ENCODE data around the gene SLC36A4.
"Not testable (repeated sequence)": the region's sequence is repeated elsewhere in the genome, so short reads cannot be mapped to it uniquely, and the experiment has no call there.

SLC36A4 gene

DNA sequence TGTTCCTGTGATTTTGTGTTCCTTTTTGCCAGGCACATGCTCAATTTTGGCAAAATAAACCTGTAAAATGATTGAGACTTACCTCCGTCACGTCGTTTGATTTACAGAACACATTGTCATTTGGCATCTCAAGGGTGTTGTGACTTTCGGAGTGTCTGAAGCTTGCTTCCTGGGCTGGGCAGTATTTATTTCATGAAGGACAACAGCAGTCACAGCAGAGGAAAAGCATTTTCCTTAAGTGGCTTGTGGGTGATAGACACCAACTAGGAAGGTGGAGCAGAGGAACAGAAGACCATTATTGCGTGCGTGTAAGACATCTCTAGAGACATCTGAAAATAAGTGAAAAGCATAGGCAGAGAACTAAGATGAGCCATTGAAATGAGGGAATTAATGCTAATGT, 80.2 kb downstream of the SLC36A4 start:
- no peak for DNase-seq

DNA sequence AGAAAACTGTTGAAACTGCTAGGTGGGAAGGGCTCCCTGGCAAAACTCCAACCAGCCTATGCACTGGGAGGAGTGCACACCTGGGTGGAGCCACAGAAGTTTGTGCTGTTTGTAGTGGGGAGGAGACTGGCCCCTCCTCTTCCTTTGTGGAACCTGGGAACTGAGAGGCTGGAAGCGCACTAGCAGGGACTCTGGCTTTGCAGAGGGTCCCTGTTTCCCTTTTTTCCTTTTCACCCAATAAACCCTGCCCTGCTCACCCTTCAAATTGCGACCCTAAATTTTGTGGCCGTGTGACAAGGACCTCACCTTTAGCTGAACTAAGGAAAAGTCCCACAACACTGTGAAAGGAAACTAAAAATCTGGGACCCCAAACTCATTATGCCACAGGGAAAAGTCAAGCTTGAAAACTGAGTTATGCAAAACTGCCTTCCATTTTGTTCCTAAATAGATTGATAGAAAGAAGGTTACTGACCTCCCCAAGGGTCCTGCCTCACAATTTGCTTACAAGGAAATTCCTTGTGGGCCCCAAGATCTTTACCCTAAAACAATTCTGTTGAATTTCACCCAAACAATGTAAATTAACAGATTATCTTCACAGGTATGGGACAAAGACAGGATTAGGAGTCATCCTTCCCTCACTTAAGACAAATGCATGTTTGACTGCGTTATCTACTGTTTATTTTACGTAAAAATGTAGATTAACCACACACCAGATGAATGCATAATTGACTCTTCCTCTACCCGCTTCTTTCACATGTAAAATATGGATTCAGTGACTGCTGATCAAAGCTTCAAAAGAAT, 81.0 kb downstream of the SLC36A4 start:
- no peak for DNase-seq

DNA sequence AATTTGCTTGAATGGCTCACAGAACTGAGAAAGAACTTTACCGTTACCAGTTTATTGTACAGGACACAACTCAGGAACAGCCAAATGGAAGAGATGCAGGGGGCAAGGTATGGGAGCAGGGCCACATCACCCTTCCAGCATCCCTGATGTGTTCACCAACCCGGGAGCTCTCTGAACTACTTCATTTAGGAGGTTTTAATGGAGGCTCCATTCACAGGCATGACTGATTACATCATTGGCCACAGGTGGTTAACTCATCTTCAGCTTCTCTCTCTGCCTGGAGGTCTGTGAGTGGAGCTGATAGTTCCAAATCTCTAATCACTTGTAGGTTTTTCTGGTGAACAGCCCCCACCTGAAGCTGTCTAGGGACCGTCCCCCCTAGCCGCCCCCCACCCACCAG, 83.5 kb downstream of the SLC36A4 start:
- no peak for DNase-seq

DNA sequence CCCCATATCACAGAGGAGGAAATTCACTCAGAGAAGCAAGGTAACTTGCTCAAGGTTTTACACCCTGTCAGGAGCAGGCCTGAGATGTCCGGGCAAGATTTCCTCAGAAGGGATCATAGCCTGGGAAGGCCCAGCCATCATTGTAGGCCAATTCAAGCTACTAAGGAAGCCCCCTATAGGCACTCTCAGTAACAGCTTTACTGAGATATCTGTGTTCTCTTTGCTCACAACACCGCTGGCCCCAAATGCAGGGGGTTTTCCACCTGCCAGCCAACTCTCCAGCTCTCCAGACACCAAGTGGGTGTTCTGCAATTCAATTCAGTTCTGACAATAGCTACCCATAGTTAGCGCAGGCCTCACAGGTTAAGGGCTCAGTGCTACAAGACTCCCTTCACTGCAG, 84.0 kb downstream of the SLC36A4 start:
- no peak for DNase-seq

DNA sequence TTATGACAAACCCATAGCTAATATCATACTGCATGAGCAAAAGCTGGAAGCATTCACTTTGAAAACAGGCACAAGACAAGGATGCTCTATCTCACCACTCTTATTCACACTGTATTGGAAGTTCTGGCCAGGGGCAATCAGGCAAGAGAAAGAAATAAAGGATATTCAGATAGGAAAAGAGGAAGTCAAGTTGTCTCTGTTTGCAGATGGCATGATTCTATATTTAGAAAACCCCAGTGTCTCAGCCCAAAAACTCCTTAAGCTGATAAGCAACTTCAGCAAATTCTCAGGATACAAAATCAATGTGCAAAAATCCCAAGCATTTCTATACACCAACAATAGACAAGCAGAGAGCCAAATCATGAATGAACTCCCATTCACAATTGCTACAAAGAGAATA, 86.6 kb downstream of the SLC36A4 start:
- DNase-seq, result not testable (repeated sequence)

DNA sequence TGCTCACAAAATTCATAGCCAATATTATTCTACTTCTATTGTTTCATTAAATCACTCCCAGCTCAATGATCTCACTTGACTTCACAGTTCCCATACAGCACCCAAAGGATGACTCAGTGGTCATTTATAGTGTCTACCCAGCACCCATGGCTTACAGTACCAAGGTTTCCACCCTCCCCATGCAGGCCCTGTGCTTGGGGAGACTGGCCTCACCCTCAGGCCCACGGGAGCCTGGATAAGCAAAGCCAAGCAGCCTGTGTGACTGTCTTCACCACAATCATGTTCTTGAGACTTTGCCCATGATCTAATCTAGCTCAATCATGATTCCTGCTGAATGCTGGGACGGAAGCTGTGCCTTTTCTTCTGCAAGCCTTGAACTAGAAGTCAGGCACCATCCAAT, 97.6 kb downstream of the SLC36A4 start:
- DNase-seq, result no peak

DNA sequence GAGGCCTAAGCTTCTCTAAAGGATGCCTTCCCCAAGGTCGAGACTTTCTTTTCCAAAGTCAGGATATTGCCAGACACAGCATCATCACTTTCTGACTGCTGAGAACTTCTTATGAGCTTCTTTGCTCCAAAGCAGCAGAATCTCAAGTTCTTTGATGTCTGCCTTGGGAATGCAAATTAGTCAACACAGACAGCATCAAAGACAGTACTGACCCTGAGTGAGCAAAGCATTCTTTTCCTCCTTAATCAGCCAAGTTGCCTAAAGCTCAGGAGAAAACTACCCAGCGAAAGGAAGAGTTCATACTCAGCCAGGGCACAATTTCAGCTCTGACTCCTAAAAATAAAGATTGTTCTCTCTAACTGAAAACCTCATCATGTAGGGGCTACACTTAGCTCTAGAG, 98.0 kb downstream of the SLC36A4 start:
- DNase-seq, result no peak

Data from NCI-H510A treated with DMSO at 0.1 percent for 48 hours (cell line).